Peyer's patch (tissue), 4 donors: ENCODE measurements around the gene GNAL.

Experiments used
- POLR2A ChIP-seq, 2 donors: fragments of 450-650 bp; IDR thresholded peaks; one replicate each; pipeline ENCODE4 v1.5.1; 2017; ENCODE audit warnings: antibody characterized with exemption in 2 of 2, mild to moderate bottlenecking in 2 of 2, moderate library complexity in 2 of 2
- TF ChIP-seq, protein P1 (sequence below), 6 experiments: fragments of 450-650 bp in 4 of 6; fragments of 200-600 bp in 2 of 6; sonication (generic) in 1 of 6; IDR thresholded peaks; one replicate each; pipeline ENCODE4 v1.5.1; 2017 to 2019; ENCODE audit warnings: antibody characterized with exemption in 6 of 6, mild to moderate bottlenecking in 3 of 6, moderate library complexity in 1 of 6

DNA sequence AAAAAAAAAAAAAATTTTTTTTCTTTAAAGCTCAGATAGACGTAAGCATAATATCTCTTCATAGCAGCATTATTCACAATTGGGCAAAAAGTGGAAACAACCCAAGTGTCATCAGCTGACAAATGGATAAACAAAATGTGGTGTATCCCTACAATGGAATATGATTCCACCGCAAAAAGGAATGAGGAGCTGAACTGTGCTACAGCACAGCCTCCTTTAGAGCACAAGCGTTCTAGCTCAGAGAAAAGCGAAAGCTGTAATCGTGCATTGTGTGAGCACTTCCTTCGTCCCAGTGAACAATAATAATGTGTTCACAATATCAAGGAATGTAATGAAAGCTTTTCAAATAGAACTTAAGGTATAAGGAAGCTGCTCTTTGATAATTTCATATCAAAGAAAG lies 150.5 kb downstream of the GNAL start:
- TF ChIP-seq, protein P1, sequence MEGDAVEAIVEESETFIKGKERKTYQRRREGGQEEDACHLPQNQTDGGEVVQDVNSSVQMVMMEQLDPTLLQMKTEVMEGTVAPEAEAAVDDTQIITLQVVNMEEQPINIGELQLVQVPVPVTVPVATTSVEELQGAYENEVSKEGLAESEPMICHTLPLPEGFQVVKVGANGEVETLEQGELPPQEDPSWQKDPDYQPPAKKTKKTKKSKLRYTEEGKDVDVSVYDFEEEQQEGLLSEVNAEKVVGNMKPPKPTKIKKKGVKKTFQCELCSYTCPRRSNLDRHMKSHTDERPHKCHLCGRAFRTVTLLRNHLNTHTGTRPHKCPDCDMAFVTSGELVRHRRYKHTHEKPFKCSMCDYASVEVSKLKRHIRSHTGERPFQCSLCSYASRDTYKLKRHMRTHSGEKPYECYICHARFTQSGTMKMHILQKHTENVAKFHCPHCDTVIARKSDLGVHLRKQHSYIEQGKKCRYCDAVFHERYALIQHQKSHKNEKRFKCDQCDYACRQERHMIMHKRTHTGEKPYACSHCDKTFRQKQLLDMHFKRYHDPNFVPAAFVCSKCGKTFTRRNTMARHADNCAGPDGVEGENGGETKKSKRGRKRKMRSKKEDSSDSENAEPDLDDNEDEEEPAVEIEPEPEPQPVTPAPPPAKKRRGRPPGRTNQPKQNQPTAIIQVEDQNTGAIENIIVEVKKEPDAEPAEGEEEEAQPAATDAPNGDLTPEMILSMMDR (IDR thresholded peaks at IDR 0.05) = no peak
- no peak for TF ChIP-seq POLR2A (IDR thresholded peaks at IDR 0.05)
